Thyroid gland (tissue), 4 donors: ENCODE data around the gene MAP4K5. TPM values are rescaled to one million over a fixed set of nuclear protein-coding genes. Genes with fewer than 3 reads are reported as not detected.
A peak's percentile ranks its signal among the peaks of the same experiment; 100 is the strongest.

Experiments
- DNase-seq, 2 donors: peaks; one replicate each; pipeline ENCODE4 v3.0.0-alpha.2; 2019
- H3K27ac ChIP-seq, 3 donors: fragments of 200-600 bp; sonication (generic); 1 replicate in 2 of 3; 2 replicates in 1 of 3; pipeline ENCODE4 v1.5.1; 2016 to 2019; ENCODE audit warnings: mild to moderate bottlenecking in 1 of 3, moderate library complexity in 1 of 3
- H3K27me3 ChIP-seq: fragments of 200-600 bp; sonication (generic); one replicate; pipeline ENCODE4 v1.5.1; 2019
- H3K36me3 ChIP-seq, 2 donors: fragments of 200-600 bp; sonication (generic); one replicate each; pipeline ENCODE4 v1.5.1; 2016 to 2019
- H3K4me1 ChIP-seq, 2 donors: fragments of 200-600 bp; sonication (generic); one replicate each; pipeline ENCODE4 v1.5.1; 2017 to 2019
- H3K4me3 ChIP-seq, 3 donors: fragments of 200-600 bp; sonication (generic); replicated peaks in 1 of 3; 1 replicate in 2 of 3; 2 replicates in 1 of 3; pipeline ENCODE4 v1.5.1; 2016; ENCODE audit warnings: mild to moderate bottlenecking in 1 of 3
- H3K9me3 ChIP-seq: fragments of 200-600 bp; sonication (generic); one replicate; pipeline ENCODE4 v1.5.1; 2017
- CTCF ChIP-seq, 6 experiments: fragments of 200-600 bp in 3 of 6; fragments of 450-650 bp in 3 of 6; sonication (generic) in 3 of 6; IDR thresholded peaks; one replicate each; pipeline ENCODE4 v1.5.1; 2016 to 2019; ENCODE audit warnings: antibody characterized with exemption in 6 of 6, mild to moderate bottlenecking in 2 of 6, inconsistent platforms in 1 of 6, moderate library complexity in 1 of 6
- POLR2A ChIP-seq, 2 donors: fragments of 450-650 bp; IDR thresholded peaks; one replicate each; pipeline ENCODE4 v1.6.1; 2017; ENCODE audit warnings: antibody characterized with exemption in 2 of 2, mild to moderate bottlenecking in 2 of 2, moderate library complexity in 1 of 2
- WGBS, 2 donors: methylation state at CpG; one replicate each; pipeline ENCODE4 v1.1.5; 2017; 5-methylcytosine and 5-hydroxymethylcytosine counted together
- intact Hi-C: fragments of 100-400 bp; cut with DNase I; formaldehyde crosslinking; loops from one replicate; pipeline ENCODE4 v1.15.1; 2023
- total RNA-seq, 4 donors: library from RNA; depleted of rRNA; stranded (reverse); fragments of >200 nt; gene quantifications; one replicate each; pipeline ENCODE4 v1.2.3, GENCODE V29; 2016

The MAP4K5 gene
- total RNA-seq, 4 donors from 2014 or later: 139 to 259 (median 153) TPM

GRCh38 chr14:50399251-50400032 lies 132.9 kb downstream of the MAP4K5 start:
- H3K9me3 ChIP-seq: no peaks in the 10 kb centered on the region
- H3K4me1 ChIP-seq: peaks cover 35 to 44% of the 10 kb centered on the region in 2 donors
- 57 to 59% methylated on average over 6 of the region's 6 CpGs for WGBS, 2 donors
- H3K27ac ChIP-seq: peak overlapping the region; percentile 31 to 95 (median 75)
- no peaks in the 10 kb centered on the region for H3K36me3 ChIP-seq
- intact Hi-C loops: loop anchor here (10.0 kb wide), 1 partner anchor 55 kb away; no protein-coding TSS in a partner anchor
- TF ChIP-seq POLR2A (IDR thresholded peaks at IDR 0.05) (peak in 1 of 2 donors; percentile 15), CTCF (IDR thresholded peaks at IDR 0.05) (peak in 3 of 6 experiments; percentile 11 to 34 (median 30))
- peak; percentile 88 to 92 for DNase-seq
- no peaks in the 10 kb centered on the region for H3K27me3 ChIP-seq
- no peak overlapping the region for H3K4me3 ChIP-seq

GRCh38 chr14:50398189-50398580 lies 134.2 kb downstream of the MAP4K5 start:
- intact Hi-C loops: loop anchor here (10.0 kb wide), 1 partner anchor 53 kb away; no protein-coding TSS in a partner anchor

GRCh38 chr14:50397390-50398188 lies 134.8 kb downstream of the MAP4K5 start:
- TF ChIP-seq POLR2A (IDR thresholded peaks at IDR 0.05) (no peak), CTCF (IDR thresholded peaks at IDR 0.05) (no peak)
- Histone ChIP-seq H3K36me3 (no peaks in the 10 kb centered on the region), H3K4me1 (peaks cover 35 to 44% of the 10 kb centered on the region in 2 donors), H3K4me3 (peak overlapping the region in 1 of 3 donors; percentile 53), H3K27me3 (no peaks in the 10 kb centered on the region), H3K9me3 (no peaks in the 10 kb centered on the region), H3K27ac (peak overlapping the region; percentile 83 to 95 (median 91))
- WGBS, 2 donors: 52 to 59% methylated on average over 9 of the region's 9 CpGs
- peak; percentile 20 to 31 for DNase-seq
- intact Hi-C loops: loop anchor here (10.0 kb wide), 1 partner anchor 53 kb away; no protein-coding TSS in a partner anchor

More at GRCh38 chr14:50398189-50398580, 134.2 kb downstream of the MAP4K5 start:
- whole genome bisulfite sequencing, 2 donors: 60 to 67% methylated on average over 2 of the region's 2 CpGs
- H3K27me3 ChIP-seq: no peaks in the 10 kb centered on the region
- no peak for TF ChIP-seq POLR2A (IDR thresholded peaks at IDR 0.05)
- TF ChIP-seq CTCF (IDR thresholded peaks at IDR 0.05): no peak
- peaks cover 35 to 44% of the 10 kb centered on the region in 2 donors for H3K4me1 ChIP-seq
- peak in 1 of 2 donors; percentile 21 for DNase-seq
- H3K4me3 ChIP-seq: no peak overlapping the region
- H3K36me3 ChIP-seq: no peaks in the 10 kb centered on the region
- no peaks in the 10 kb centered on the region for H3K9me3 ChIP-seq
- H3K27ac ChIP-seq: peak overlapping the region in 2 of 3 donors; percentile 24 to 95

GRCh38 chr14:50396631-50397389 lies 135.6 kb downstream of the MAP4K5 start, which contains the start of gene CDKL1:
Gene CDKL1 (minus strand): TSS chr14:50396881. CDS start chr14:50395868, 1,013 bp downstream.
- peak; percentile 72 to 75 for DNase-seq
- 7 to 14% methylated on average over 7 to 27 of the region's 77 CpGs for WGBS, 2 donors
- Histone ChIP-seq H3K27ac (peak within 1 kb of the TSS; percentile 83 to 95 (median 91)), H3K9me3 (no peaks in the 10 kb centered on the region), H3K36me3 (no peaks in the 10 kb centered on the region), H3K4me1 (peaks cover 35 to 44% of the 10 kb centered on the region in 2 donors), H3K4me3 (peak within 1 kb of the TSS; percentile 10 to 67 (median 53)), H3K27me3 (no peaks in the 10 kb centered on the region)
- intact Hi-C loops: loop anchor here (10.0 kb wide), 1 partner anchor 52 kb away; no protein-coding TSS in a partner anchor
- peak in 1 of 2 donors; percentile 87 for TF ChIP-seq POLR2A (IDR thresholded peaks at IDR 0.05)
- TF ChIP-seq CTCF (IDR thresholded peaks at IDR 0.05): peak in 1 of 6 experiments; percentile 5
